KMS-11 (cell line): ENCODE results near the gene BMPER.

Experiments
- H2AFZ ChIP-seq: fragments of 200-600 bp; sonication (generic); 2 replicates; pipeline ENCODE4 v1.6.1; 2016; ENCODE audit warnings: antibody characterized with exemption, mixed run types, low read depth
- H3K27ac ChIP-seq: fragments of 200-600 bp; sonication (generic); 2 replicates; pipeline ENCODE4 v1.6.1; 2016; ENCODE audit warnings: mild to moderate bottlenecking, mixed run types
- H3K27me3 ChIP-seq: fragments of 200-600 bp; sonication (generic); 2 replicates; pipeline ENCODE4 v1.6.1; 2017; ENCODE audit warnings: mild to moderate bottlenecking, low read depth, mixed run types, moderate library complexity; ENCODE audit not compliant: insufficient read depth
- H3K36me3 ChIP-seq: fragments of 200-600 bp; sonication (generic); 2 replicates; pipeline ENCODE4 v1.6.1; 2017; ENCODE audit warnings: mild to moderate bottlenecking, mixed run types; ENCODE audit not compliant: insufficient read depth
- H3K4me1 ChIP-seq: fragments of 200-600 bp; sonication (generic); 2 replicates; pipeline ENCODE4 v1.6.1; 2016; ENCODE audit warnings: mild to moderate bottlenecking, low read depth, mixed run types; ENCODE audit not compliant: poor library complexity, severe bottlenecking
- H3K4me2 ChIP-seq: fragments of 200-600 bp; sonication (generic); 2 replicates; pipeline ENCODE4 v1.7.0; 2016; ENCODE audit warnings: mild to moderate bottlenecking, mixed run types
- H3K4me3 ChIP-seq: fragments of 200-600 bp; sonication (generic); IDR thresholded peaks from 2 replicates; pipeline ENCODE4 v1.6.1; 2017; ENCODE audit warnings: low read depth, low read length, mixed read lengths; ENCODE audit not compliant: insufficient read depth
- H3K79me2 ChIP-seq: fragments of 200-600 bp; sonication (generic); 2 replicates; pipeline ENCODE4 v1.6.1; 2016; ENCODE audit warnings: low read depth, mixed run types; ENCODE audit not compliant: insufficient read depth
- H3K9ac ChIP-seq: fragments of 200-600 bp; sonication (generic); 2 replicates; pipeline ENCODE4 v1.6.1; 2016; ENCODE audit warnings: mild to moderate bottlenecking, mixed run types
- H4K20me1 ChIP-seq: fragments of 200-600 bp; sonication (generic); 2 replicates; pipeline ENCODE4 v1.6.1; 2016; ENCODE audit warnings: mild to moderate bottlenecking, mixed run types; ENCODE audit not compliant: insufficient read depth
- CTCF ChIP-seq: fragments of 200-600 bp; sonication (generic); conservative IDR thresholded peaks from 2 replicates; pipeline ENCODE4 v1.6.1; 2017; ENCODE audit warnings: low read depth, mild to moderate bottlenecking, antibody characterized with exemption, low read length, moderate library complexity, mixed read lengths

The BMPER gene

GRCh38 chr7:33909755-33910154 lies 4.4 kb downstream of the BMPER start:
- Histone ChIP-seq H3K4me1 (peaks cover 4% of the 10 kb centered on the region), H2AFZ (no peak overlapping the region), H3K4me2 (no peak overlapping the region), H3K27ac (no peak overlapping the region), H3K9ac (no peak overlapping the region), H3K79me2 (no peaks in the 10 kb centered on the region), H3K4me3 (no peak overlapping the region), H4K20me1 (no peaks in the 10 kb centered on the region), H3K36me3 (no peaks in the 10 kb centered on the region), H3K27me3 (peaks cover 2% of the 10 kb centered on the region; the same call in 1 of the 2 replicates)
- no peak for TF ChIP-seq CTCF

GRCh38 chr7:33910756-33911155 lies 5.4 kb downstream of the BMPER start:
- Histone ChIP-seq H3K4me2 (no peak overlapping the region), H4K20me1 (no peaks in the 10 kb centered on the region), H3K79me2 (no peaks in the 10 kb centered on the region), H3K9ac (no peak overlapping the region), H3K4me1 (peaks cover 4% of the 10 kb centered on the region), H3K36me3 (no peaks in the 10 kb centered on the region), H3K4me3 (no peak overlapping the region), H3K27me3 (peaks cover 2% of the 10 kb centered on the region; the same call in 1 of the 2 replicates), H3K27ac (no peak overlapping the region), H2AFZ (no peak overlapping the region)
- no peak for TF ChIP-seq CTCF

GRCh38 chr7:33916357-33917081 lies 11.2 kb downstream of the BMPER start:
- TF ChIP-seq CTCF, result no peak
- Histone ChIP-seq H3K4me2 (no peak overlapping the region), H4K20me1 (no peaks in the 10 kb centered on the region), H3K4me1 (no peaks in the 10 kb centered on the region), H2AFZ (no peak overlapping the region), H3K36me3 (no peaks in the 10 kb centered on the region), H3K79me2 (no peaks in the 10 kb centered on the region), H3K27me3 (no peaks in the 10 kb centered on the region), H3K4me3 (no peak overlapping the region), H3K27ac (no peak overlapping the region), H3K9ac (no peak overlapping the region)

- no peak overlapping the region for H3K4me3 ChIP-seq
- no peak for TF ChIP-seq CTCF
- no peaks in the 10 kb centered on the region for H3K27me3 ChIP-seq
- H3K4me1 ChIP-seq, result no peaks in the 10 kb centered on the region
- no peak overlapping the region for H2AFZ ChIP-seq
- no peak overlapping the region for H3K4me2 ChIP-seq
- no peaks in the 10 kb centered on the region for H3K79me2 ChIP-seq
- H4K20me1 ChIP-seq, result no peaks in the 10 kb centered on the region
- H3K9ac ChIP-seq, result no peak overlapping the region
- no peaks in the 10 kb centered on the region for H3K36me3 ChIP-seq
- no peak overlapping the region for H3K27ac ChIP-seq
Observed at GRCh38 chr7:33917661-33918060, 12.3 kb downstream of the BMPER start.
